Neural cell (in vitro differentiated cells): Measurements from ENCODE around the gene NF1.
"Not testable (repeated sequence)": the region's sequence is repeated elsewhere in the genome, so short reads cannot be mapped to it uniquely, and the experiment has no call there.

Experiments used
- EP300 ChIP-seq: fragments of 450-650 bp; conservative IDR thresholded peaks from 2 replicates; pipeline ENCODE4 v1.6.1; 2014; ENCODE audit warnings: antibody characterized with exemption, mild to moderate bottlenecking, moderate library complexity; ENCODE audit not compliant: poor library complexity, severe bottlenecking
- EZH2 ChIP-seq: fragments of 200-600, 300-800 bp; shearing (Covaris generic), sonication (generic); IDR thresholded peaks from 2 replicates; pipeline ENCODE4 v1.6.1; 2014; ENCODE audit warnings: antibody characterized with exemption, low read length, borderline replicate concordance, mild to moderate bottlenecking; ENCODE audit not compliant: insufficient read depth, poor library complexity, severe bottlenecking
- POLR2AphosphoS5 ChIP-seq: IDR thresholded peaks from 2 replicates; pipeline ENCODE4 v1.6.1; 2012
- TF ChIP-seq, protein P1 (sequence below): fragments of 450-650 bp; IDR thresholded peaks from 2 replicates; pipeline ENCODE4 v1.5.1; 2014; ENCODE audit warnings: antibody characterized with exemption, mild to moderate bottlenecking, moderate library complexity; ENCODE audit not compliant: poor library complexity, severe bottlenecking

DNA sequence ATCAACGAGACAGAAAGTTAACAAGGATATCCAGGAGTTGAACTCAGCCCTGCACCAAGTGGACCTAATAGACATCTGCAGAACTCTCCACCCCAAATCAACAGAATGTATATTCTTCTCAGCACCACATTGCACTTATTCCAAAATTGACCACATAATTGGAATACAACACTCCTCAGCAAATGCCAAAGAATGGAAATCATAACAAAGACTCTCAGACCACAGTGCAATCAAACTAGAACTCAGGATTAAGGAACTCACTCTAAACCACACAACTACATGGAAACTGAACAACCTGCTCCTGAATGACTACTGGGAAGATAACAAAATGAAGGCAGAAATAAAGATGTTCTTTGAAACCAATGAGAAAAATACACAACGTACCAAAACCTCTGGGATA is 84.2 kb downstream of the NF1 start:
- TF ChIP-seq POLR2AphosphoS5, EZH2, EP300: not testable (repeated sequence)
- TF ChIP-seq, protein P1, sequence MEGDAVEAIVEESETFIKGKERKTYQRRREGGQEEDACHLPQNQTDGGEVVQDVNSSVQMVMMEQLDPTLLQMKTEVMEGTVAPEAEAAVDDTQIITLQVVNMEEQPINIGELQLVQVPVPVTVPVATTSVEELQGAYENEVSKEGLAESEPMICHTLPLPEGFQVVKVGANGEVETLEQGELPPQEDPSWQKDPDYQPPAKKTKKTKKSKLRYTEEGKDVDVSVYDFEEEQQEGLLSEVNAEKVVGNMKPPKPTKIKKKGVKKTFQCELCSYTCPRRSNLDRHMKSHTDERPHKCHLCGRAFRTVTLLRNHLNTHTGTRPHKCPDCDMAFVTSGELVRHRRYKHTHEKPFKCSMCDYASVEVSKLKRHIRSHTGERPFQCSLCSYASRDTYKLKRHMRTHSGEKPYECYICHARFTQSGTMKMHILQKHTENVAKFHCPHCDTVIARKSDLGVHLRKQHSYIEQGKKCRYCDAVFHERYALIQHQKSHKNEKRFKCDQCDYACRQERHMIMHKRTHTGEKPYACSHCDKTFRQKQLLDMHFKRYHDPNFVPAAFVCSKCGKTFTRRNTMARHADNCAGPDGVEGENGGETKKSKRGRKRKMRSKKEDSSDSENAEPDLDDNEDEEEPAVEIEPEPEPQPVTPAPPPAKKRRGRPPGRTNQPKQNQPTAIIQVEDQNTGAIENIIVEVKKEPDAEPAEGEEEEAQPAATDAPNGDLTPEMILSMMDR, result not testable (repeated sequence)
